Osteocyte (in vitro differentiated cells): ENCODE data around the gene RGS17. TPM values are rescaled to one million over a fixed set of nuclear protein-coding genes. Genes with fewer than 3 reads are reported as not detected.

Experiments used
- DNase-seq: peaks from one replicate; pipeline ENCODE4 v3.0.0; 2021; ENCODE audit warnings: mixed read lengths; ENCODE audit not compliant: unreplicated experiment; ENCODE audit errors: extremely low spot score
- H3K27ac Mint-ChIP-seq: one replicate; pipeline ENCODE4 v1.8.0; 2021; ENCODE audit warnings: mild to moderate bottlenecking, mixed read lengths; ENCODE audit not compliant: unreplicated experiment
- H3K27me3 Mint-ChIP-seq: one replicate; pipeline ENCODE4 v1.8.0; 2021; ENCODE audit warnings: mixed read lengths; ENCODE audit not compliant: unreplicated experiment
- H3K36me3 Mint-ChIP-seq: one replicate; pipeline ENCODE4 v1.8.0; 2021; ENCODE audit warnings: mixed read lengths; ENCODE audit not compliant: unreplicated experiment
- H3K4me1 Mint-ChIP-seq: one replicate; pipeline ENCODE4 v1.8.0; 2021; ENCODE audit warnings: mixed read lengths; ENCODE audit not compliant: unreplicated experiment
- H3K4me3 Mint-ChIP-seq: one replicate; pipeline ENCODE4 v1.8.0; 2021; ENCODE audit warnings: mild to moderate bottlenecking, moderate library complexity, mixed read lengths; ENCODE audit not compliant: unreplicated experiment
- H3K9me3 Mint-ChIP-seq: one replicate; pipeline ENCODE4 v1.8.0; 2021; ENCODE audit warnings: mixed read lengths; ENCODE audit not compliant: unreplicated experiment
- CTCF ChIP-seq: fragments of 200-600 bp; sonication (generic); IDR thresholded peaks from 2 replicates; pipeline ENCODE4 v1.5.0; 2021; ENCODE audit warnings: antibody characterized with exemption, mild to moderate bottlenecking, moderate library complexity
- total RNA-seq: library from RNA; stranded (reverse); gene quantifications from 2 replicates; pipeline ENCODE4 v1.2.1, GENCODE V29; 2021

The RGS17 gene
- total RNA-seq, 1 donor from 2014 or later: 2.9 TPM

GRCh38 chr6:153047386-153047785 lies 83.7 kb downstream of the RGS17 start:
- Mint-ChIP-seq H3K27me3 (no peaks in the 10 kb centered on the region), H3K4me3 (no peak overlapping the region), H3K9me3 (peaks cover 11% of the 10 kb centered on the region), H3K4me1 (peaks cover 2% of the 10 kb centered on the region), H3K27ac (no peak overlapping the region), H3K36me3 (peaks cover 2% of the 10 kb centered on the region)
- DNase-seq: no peak
- no peak for TF ChIP-seq CTCF

- no peak for TF ChIP-seq CTCF
- H3K27ac Mint-ChIP-seq: no peak overlapping the region
- peaks cover 5% of the 10 kb centered on the region for H3K36me3 Mint-ChIP-seq
- H3K4me3 Mint-ChIP-seq: no peak overlapping the region
- DNase-seq: no peak
- no peaks in the 10 kb centered on the region for H3K27me3 Mint-ChIP-seq
- H3K4me1 Mint-ChIP-seq: peaks cover 2% of the 10 kb centered on the region
- peaks cover 5% of the 10 kb centered on the region for H3K9me3 Mint-ChIP-seq
Measured at GRCh38 chr6:153045271-153045670, 85.8 kb downstream of the RGS17 start.

- Mint-ChIP-seq H3K27me3 (no peaks in the 10 kb centered on the region), H3K36me3 (peaks cover 5% of the 10 kb centered on the region), H3K4me1 (peaks cover 2% of the 10 kb centered on the region), H3K9me3 (peaks cover 5% of the 10 kb centered on the region), H3K27ac (no peak overlapping the region), H3K4me3 (no peak overlapping the region)
- TF ChIP-seq CTCF: no peak
- no peak for DNase-seq
Measured at GRCh38 chr6:153044295-153044694, 86.8 kb downstream of the RGS17 start.

- peaks cover 5% of the 10 kb centered on the region for H3K36me3 Mint-ChIP-seq
- no peak for DNase-seq
- H3K27me3 Mint-ChIP-seq: no peaks in the 10 kb centered on the region
- peaks cover 4% of the 10 kb centered on the region for H3K4me1 Mint-ChIP-seq
- peaks cover 5% of the 10 kb centered on the region for H3K9me3 Mint-ChIP-seq
- no peak overlapping the region for H3K4me3 Mint-ChIP-seq
- H3K27ac Mint-ChIP-seq: no peak overlapping the region
- no peak for TF ChIP-seq CTCF
Measured at GRCh38 chr6:153043719-153044118, 87.4 kb downstream of the RGS17 start.

- H3K27ac Mint-ChIP-seq: no peak overlapping the region
- no peak overlapping the region for H3K4me3 Mint-ChIP-seq
- DNase-seq: no peak
- H3K9me3 Mint-ChIP-seq: no peaks in the 10 kb centered on the region
- peaks cover 10% of the 10 kb centered on the region for H3K4me1 Mint-ChIP-seq
- H3K27me3 Mint-ChIP-seq: no peaks in the 10 kb centered on the region
- no peak for TF ChIP-seq CTCF
- H3K36me3 Mint-ChIP-seq: peaks cover 9% of the 10 kb centered on the region
Measured at GRCh38 chr6:153038378-153039057, 92.6 kb downstream of the RGS17 start.
